Heart right ventricle (tissue), 16 donors: Measurements from ENCODE around the gene ZCCHC17. TPM values are rescaled to one million over a fixed set of nuclear protein-coding genes. Genes with fewer than 3 reads are reported as not detected.

Experiments
- ATAC-seq, 8 donors: fragments of 200-7000 bp; cut with Tn5 transposase; one replicate each; pipeline ENCODE4 v1.9.1; 2020; ENCODE audit warnings: mild to moderate bottlenecking in 8 of 8, moderate library complexity in 8 of 8, moderate number of reproducible peaks in 1 of 8
- DNase-seq, 2 donors: peaks; one replicate each; pipeline ENCODE4 v3.0.0-alpha.2; 2020
- H3K27ac ChIP-seq, 10 donors: fragments of 200-600 bp; sonication (generic) in 2 of 10; one replicate each; pipeline versions ENCODE4 v1.5.0 to v1.8.0; 2020 to 2022; ENCODE audit warnings: mild to moderate bottlenecking in 3 of 10
- H3K27me3 ChIP-seq, 7 donors: fragments of 200-600 bp; one replicate each; pipeline ENCODE4 v1.8.0; 2021 to 2022; ENCODE audit warnings: mild to moderate bottlenecking in 2 of 7
- H3K36me3 ChIP-seq, 9 donors: fragments of 200-600 bp; sonication (generic) in 1 of 9; one replicate each; pipeline versions ENCODE4 v1.5.0 to v1.8.0; 2020 to 2022; ENCODE audit warnings: mild to moderate bottlenecking in 2 of 9
- H3K4me1 ChIP-seq, 9 donors: fragments of 200-600 bp; sonication (generic) in 1 of 9; one replicate each; pipeline versions ENCODE4 v1.5.0 to v1.8.0; 2020 to 2022; ENCODE audit warnings: mild to moderate bottlenecking in 4 of 9
- H3K4me3 ChIP-seq, 10 donors: fragments of 200-600 bp; sonication (generic) in 2 of 10; one replicate each; pipeline versions ENCODE4 v1.5.0 to v1.8.0; 2020 to 2022; ENCODE audit warnings: mild to moderate bottlenecking in 7 of 10, moderate library complexity in 2 of 10
- H3K9me3 ChIP-seq, 11 donors: fragments of 200-600 bp in 10 of 11; sonication (generic) in 2 of 11; one replicate each; pipeline versions ENCODE4 v1.5.0 to v1.8.0; 2013 to 2022; ENCODE audit warnings: mild to moderate bottlenecking in 2 of 11, control low read depth in 1 of 11, moderate library complexity in 1 of 11
- CTCF ChIP-seq, 9 donors: fragments of 200-600 bp; sonication (generic) in 2 of 9; IDR thresholded peaks; one replicate each; pipeline versions ENCODE4 v1.5.0 to v1.8.0; 2021 to 2022; ENCODE audit warnings: antibody characterized with exemption in 9 of 9, mild to moderate bottlenecking in 5 of 9, moderate library complexity in 1 of 9
- WGBS, 2 donors: extraction: QIAGEN DNeasy Blood & Tissue Kit; methylation state at CpG; one replicate each; pipeline ENCODE4 v1.1.7; 2013; ENCODE audit warnings: inconsistent platforms in 1 of 2; 5-methylcytosine and 5-hydroxymethylcytosine counted together
- intact Hi-C, 10 donors: fragments of 100-400 bp; cut with DNase I; formaldehyde crosslinking; loops; one replicate each; pipeline versions ENCODE4 v1.11.1 to v1.14.2; 2022
- polyA plus RNA-seq, 2 donors: library from polyadenylated mRNA; stranded (reverse); fragments of 200-250 nt; gene quantifications; one replicate each; pipeline ENCODE4 v1.2.3, GENCODE V29; 2013
- total RNA-seq, 10 donors: library from RNA; stranded (reverse); fragmentation: NEBNext Ultra II Directional in 3 of 10; extraction: Animal tissue kit (Norgen Biotek cat#: 25700) in 3 of 10; gene quantifications; one replicate each; pipeline versions ENCODE4 v1.2.1 to v1.2.4, GENCODE V29; 2021 to 2023
- donor health status: Arrhythmogenic right ventricular cardiomyopathy.
- donor health status: ischemic (EF 13 %, LVEDD 7.1; RV severe dilation, severe dysfunction).
- donor health status: healthy with polysubstance abuse.
- donor health status: DM: no; HTN: yes; CAD: no.
- donor health status: DM: no; HTN: no; CAD: no.
- donor health status: ischemic (EF 25% LVEDD 6.9; RV normal size, moderate dysfunction).
- donor health status: ischemic (EF 25% LVEDD 5.7; RV mildly dilated, moderate dysfunction).
- donor health status: healthy.
- donor health status: DM: yes; HTN: yes; CAD: no.
- donor health status: Ischemic cardiomyopathy.
- donor health status: ischemic (EF 35%, LVEDD 5.7; RV mildly dilated, moderate dysfunction).
- donor health status: nonischemic (EF 11% LVEDD 7.7; RV severe dilation, severe dysfunction).
- donor health status: DM: yes; HTN: yes; CAD: no.
- donor health status: PGD.
- donor health status: ischemic (EF 29% LVEDD 5.4; RV normal size, mild dysfunction).
- donor health status: nonischemic (EF 23%, LVEDD 6.1; RV moderate dilation, normal function).

ZCCHC17 gene
- total and polyA plus RNA-seq, 12 donors: 10.0 to 26.6 (median 14.2) TPM

GRCh38 chr1:31348449-31348848 is 51.6 kb downstream of the ZCCHC17 start:
- no peak overlapping the region for H3K27ac ChIP-seq
- 97 to 100% methylated on average over 1 of the region's 1 CpG for WGBS, 2 donors
- H3K4me3 ChIP-seq: no peak overlapping the region
- no peaks in the 10 kb centered on the region for H3K9me3 ChIP-seq
- TF ChIP-seq CTCF (IDR thresholded peaks at IDR 0.05): no peak
- intact Hi-C loops: no loop called here
- no peaks in the 10 kb centered on the region for H3K4me1 ChIP-seq
- DNase-seq (no peak), ATAC-seq (no peak)
- H3K36me3 ChIP-seq: peaks cover 0 to 91% (median 21%) of the 10 kb centered on the region in 9 donors
- H3K27me3 ChIP-seq: no peaks in the 10 kb centered on the region

GRCh38 chr1:31354283-31354682 is 57.5 kb downstream of the ZCCHC17 start:
- no peak overlapping the region for H3K27ac ChIP-seq
- peaks cover 0 to 87% (median 6%) of the 10 kb centered on the region in 9 donors for H3K36me3 ChIP-seq
- TF ChIP-seq CTCF (IDR thresholded peaks at IDR 0.05): no peak
- H3K9me3 ChIP-seq: no peaks in the 10 kb centered on the region
- no peaks in the 10 kb centered on the region for H3K27me3 ChIP-seq
- DNase-seq (no peak), ATAC-seq (no peak)
- intact Hi-C loops: loop anchor here in 1 of 10 donors (10.0 kb wide), 1 partner anchor 71 kb away; no protein-coding TSS in a partner anchor
- no peaks in the 10 kb centered on the region for H3K4me1 ChIP-seq
- 57 to 61% methylated on average over 3 of the region's 3 CpGs for WGBS, 2 donors
- H3K4me3 ChIP-seq: no peak overlapping the region

- DNase-seq (no peak), ATAC-seq (no peak)
- Histone ChIP-seq H3K4me3 (no peak overlapping the region), H3K9me3 (no peaks in the 10 kb centered on the region), H3K27ac (no peak overlapping the region), H3K36me3 (peaks cover 0 to 87% (median 14%) of the 10 kb centered on the region in 9 donors), H3K27me3 (no peaks in the 10 kb centered on the region), H3K4me1 (no peaks in the 10 kb centered on the region)
- intact Hi-C loops: loop anchor here in 1 of 10 donors (10.0 kb wide), 1 partner anchor 68 kb away; no protein-coding TSS in a partner anchor
- WGBS, 2 donors: 94 to 95% methylated on average over 2 of the region's 2 CpGs
- TF ChIP-seq CTCF (IDR thresholded peaks at IDR 0.05): no peak
Observed at GRCh38 chr1:31356427-31356826, 59.6 kb downstream of the ZCCHC17 start.

- DNase-seq: no peak
- Histone ChIP-seq H3K27me3 (no peaks in the 10 kb centered on the region), H3K4me1 (peaks cover 0 to 23% (median 0%) of the 10 kb centered on the region in 9 donors), H3K4me3 (no peak overlapping the region), H3K9me3 (no peaks in the 10 kb centered on the region), H3K36me3 (peaks cover 0 to 97% (median 27%) of the 10 kb centered on the region in 9 donors), H3K27ac (peak overlapping the region in 1 of 10 donors; percentile 58)
- 96% methylated on average over 6 of the region's 6 CpGs for WGBS, 2 donors
- TF ChIP-seq CTCF (IDR thresholded peaks at IDR 0.05): no peak
- ATAC-seq: peak in 2 of 8 donors; percentile 1 to 2
- intact Hi-C loops: no loop called here
Observed at GRCh38 chr1:31361607-31362006, 64.8 kb downstream of the ZCCHC17 start.
